ENCODE data around the gene TMPRSS9.
A peak's percentile ranks its signal among the peaks of the same experiment; 100 is the strongest.

Gene TMPRSS9

DNA sequence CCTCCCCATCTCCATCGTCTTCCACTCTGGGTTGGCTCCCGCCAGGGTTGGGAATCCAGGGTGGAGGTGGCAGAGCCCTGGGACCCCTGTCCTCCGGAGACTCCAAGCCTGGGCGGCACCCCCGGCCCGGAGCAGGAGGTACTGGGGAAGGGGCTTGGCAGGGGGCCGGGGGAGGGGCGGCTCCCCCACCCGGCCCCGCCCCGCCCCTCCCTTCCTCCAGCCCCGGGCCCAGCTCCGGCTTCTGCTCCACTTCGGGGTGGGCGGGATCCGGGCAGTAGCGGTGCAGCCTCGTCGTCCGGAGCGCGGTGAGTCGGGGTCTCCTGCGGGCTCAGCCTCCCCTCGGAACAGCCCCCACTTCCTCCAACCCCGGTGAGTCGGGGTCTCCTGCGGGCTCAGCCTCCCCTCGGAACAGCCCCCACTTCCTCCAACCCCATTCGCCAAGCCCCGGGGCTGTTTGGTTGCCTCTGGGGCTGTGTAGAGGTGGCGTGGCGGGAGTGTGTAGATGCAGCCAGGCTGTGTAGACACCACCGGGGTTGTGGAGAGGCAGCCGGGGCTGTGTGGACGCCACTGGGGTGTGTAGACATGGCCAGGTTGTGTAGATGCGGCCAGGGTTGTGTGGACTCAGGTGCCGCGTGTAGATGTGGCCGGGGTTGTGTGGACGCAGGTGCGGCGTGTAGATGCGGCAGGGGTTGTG is at the start of gene TMPRSS9:
TMPRSS9 (plus strand) TSS at position 274 of the 694 bp plus-strand sequence. CDS start 29,521 bp downstream, outside the sequence.
- no peak for DNase-seq (ENCODE audit: low read depth)

GRCh38 chr19:2311093-2311492 is 49.0 kb upstream of the TMPRSS9 start:
- DNase-seq (ENCODE audit: low read depth): no peak

DNA sequence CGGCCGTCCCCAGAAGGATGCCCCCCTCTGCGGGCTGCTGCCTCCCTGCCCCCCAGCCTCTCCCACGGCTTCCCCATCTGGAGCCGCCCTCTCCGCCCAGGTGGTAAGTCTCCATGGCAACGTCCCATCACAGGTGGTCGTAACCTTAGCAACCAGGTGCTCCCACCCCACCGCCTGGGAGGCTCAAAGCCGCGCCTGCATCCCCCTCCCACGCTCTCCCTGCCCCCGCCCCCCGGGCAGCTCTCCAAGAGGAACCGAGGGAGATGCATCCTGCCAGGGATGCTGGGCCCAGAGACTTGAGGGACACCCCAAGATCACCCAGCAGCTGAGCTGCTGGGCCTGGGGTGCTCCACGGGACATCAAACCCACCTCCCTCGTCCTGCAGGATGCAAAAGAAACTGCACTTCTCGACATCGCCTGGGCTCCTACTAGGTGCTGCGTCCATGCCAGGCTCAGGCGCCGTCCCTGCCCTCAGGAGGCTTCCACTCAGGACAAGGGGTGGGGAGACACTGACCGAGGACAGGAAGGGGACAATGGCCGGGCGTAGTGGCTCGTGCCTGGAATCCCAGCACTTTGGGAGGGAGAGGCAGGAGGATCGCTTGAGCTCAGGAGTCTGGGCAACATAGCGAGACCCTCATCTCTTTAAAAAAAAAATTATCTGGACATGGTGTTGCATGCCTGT is 47.1 kb upstream of the TMPRSS9 start:
- no peak for DNase-seq (ENCODE audit: low read depth)

DNA sequence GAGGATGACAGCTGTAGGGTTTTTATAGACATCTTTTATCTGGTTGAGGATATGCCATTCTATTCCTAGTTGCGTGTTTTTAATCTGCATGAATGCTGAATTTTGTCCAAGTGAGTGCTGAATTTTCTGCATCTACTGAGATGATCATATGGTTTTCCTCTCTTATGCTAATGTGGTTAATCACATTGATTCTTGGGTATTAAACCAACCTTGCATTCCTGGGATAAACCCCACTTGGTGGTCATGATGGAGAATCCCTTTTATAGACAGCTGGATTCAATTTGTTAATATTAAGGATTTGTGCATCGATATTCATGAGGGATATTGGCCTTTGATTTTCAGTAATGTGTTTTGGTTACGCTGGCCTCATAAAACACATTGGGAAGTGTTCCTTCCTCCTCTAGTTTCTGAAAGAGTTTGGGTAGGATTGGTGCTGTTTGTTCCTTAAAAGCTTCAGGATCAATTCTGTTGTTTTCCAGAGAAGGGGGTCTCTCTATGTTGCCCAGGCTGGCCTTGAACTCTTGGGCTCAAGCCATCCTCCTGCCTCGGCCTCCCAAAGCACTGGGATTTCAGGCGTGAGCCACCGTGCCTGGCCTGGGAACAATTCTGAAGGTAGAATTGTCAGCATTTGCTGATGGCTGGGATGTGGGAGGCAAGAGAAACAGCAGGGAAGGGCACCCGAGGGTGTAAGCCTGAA is 44.8 kb upstream of the TMPRSS9 start:
- DNase-seq (ENCODE audit: low read depth): no peak

- DNase-seq (ENCODE audit: low read depth): peak; percentile 26
Measured at GRCh38 chr19:2315818-2316353, 44.2 kb upstream of the TMPRSS9 start.

DNA sequence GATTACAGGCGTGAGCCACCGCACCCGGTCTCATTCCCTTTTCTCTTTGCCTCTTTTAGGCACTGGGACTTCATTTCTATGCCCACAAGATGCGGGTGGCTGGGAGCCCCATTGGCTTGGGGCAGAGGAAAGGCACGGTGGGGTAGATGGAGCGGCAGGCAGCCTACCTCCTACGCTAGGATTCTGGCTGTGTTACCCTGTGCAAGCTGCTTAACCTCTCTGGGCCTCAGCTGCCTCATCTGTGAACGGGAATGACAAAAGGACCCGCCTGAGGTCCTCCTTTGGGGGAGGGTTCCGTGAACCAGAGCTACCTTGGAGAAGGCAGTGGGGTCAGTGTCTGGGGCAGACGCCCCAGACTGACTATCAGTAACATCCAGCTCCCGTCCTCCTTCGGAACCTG is 42.8 kb upstream of the TMPRSS9 start:
- no peak for DNase-seq (ENCODE audit: low read depth)

GRCh38 chr19:2317756-2318155 is 42.3 kb upstream of the TMPRSS9 start:
- DNase-seq (ENCODE audit: low read depth): no peak

GRCh38 chr19:2318923-2319322 is 41.1 kb upstream of the TMPRSS9 start:
- DNase-seq (ENCODE audit: low read depth): no peak

- no peak for DNase-seq (ENCODE audit: low read depth)
Measured at GRCh38 chr19:2319551-2319950, 40.5 kb upstream of the TMPRSS9 start.

DNA sequence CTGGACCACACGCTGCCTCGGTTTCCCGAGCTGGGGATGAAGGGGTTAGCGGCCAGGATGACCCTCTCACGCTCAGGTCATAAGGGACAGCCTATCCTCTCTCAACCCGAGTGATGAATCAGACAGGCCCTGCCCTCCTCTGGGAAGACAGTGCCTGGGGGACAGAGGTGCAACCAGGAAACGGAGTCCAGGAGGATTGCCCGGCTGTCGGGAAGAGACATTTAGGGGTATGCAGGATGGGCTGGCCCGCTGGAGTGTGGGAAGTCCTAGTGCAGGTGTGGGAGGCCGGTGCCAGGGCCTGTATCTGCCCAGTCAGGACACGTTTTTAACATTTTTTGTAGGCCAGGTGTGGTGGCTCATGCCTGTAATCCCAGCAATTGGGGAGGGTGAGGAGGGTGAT is 40.0 kb upstream of the TMPRSS9 start:
- DNase-seq (ENCODE audit: low read depth): no peak

GRCh38 chr19:2320939-2321338 is 39.1 kb upstream of the TMPRSS9 start:
- DNase-seq (ENCODE audit: low read depth): no peak

- DNase-seq (ENCODE audit: low read depth): no peak
Measured at GRCh38 chr19:2321565-2322283, 38.3 kb upstream of the TMPRSS9 start.

DNA sequence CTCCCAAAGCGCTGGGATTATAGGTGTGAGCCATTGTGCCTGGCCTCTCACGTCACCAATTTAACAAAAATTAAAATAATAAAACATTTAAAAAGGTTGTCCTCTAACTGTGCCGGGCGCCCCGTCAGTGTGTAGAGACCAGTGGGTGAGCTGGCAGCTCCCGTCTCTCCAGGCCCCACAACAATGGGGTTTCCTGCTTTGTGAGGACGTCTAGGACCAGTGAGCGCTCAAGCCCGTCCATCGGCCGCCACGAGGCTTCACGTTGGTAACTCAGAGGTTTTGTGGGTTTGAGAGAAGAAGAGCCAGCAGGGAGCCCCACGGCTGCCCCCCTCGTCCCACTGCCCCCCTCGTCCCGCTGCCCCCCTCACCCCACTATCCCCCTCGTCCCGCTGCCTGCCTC is 36.4 kb upstream of the TMPRSS9 start:
- no peak for DNase-seq (ENCODE audit: low read depth)

DNA sequence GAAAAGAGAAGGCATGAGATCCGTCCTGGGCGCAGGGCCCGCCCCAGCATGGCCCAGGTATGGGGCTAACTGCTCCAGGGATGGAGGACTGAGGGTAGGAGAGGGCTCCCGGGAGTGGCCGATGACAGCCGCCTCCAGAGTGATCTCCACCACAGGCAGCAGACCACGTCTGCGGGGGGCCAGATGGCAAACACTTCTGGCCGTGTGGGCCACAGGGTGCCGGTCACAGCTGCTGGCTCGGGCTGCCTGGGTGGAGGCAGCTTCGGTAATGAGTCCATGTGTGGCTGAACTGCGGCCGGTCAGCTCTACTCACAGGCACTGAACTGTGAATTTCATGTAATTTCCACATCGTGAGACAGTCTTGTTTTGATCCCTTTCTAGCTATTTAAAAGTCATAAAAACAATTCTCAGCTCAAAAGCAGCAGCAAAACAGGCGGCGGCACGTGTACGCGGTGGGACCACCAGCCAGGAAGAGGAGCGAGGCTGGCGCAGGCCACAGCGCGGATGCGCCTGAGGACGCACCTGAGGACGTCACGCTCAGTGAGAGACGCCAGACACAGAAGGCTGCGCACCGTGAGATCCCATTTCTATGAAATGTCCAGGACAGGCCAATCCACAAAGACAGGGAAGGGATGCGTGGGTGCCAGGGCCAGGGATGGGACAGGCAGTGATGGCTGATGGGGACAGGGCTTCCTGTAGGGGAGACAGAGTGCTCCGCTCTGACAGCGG is 35.7 kb upstream of the TMPRSS9 start:
- no peak for DNase-seq (ENCODE audit: low read depth)

DNA sequence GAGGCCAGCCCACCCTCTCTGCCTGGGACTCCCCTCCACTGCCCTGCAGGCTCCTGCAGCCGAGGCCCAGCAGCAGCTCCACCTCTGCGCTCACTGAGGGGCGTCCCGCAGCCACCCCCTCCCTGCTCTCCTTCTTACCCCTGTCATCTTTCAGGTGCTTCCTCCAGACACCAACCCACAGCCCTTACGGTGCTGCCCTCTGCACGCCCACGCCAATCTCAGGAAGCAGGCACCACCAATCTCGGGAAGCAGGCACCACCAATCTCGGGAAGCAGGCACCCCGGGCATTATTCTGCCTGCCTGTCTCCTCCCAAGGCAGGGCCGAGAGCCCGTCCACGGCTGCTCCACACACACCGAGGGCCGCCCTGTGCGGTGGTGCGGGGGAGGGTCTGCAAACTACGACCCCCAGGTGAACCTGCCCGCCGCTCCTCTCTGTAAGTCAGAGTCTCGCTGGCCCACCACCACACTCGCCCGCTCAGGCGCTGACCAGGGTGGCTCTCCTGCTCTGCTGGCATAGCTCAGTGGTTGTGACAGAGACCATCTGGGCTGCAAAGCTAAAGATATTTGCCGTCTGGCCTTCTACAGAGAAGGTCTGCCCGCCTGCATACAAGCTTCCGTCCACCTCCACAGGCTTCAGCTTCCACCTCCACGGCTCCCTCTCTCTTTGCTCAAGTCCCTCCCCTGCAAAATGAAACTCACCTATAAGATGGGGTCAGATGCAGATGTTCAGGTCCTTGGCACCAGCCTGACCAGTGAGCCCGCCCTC is 34.6 kb upstream of the TMPRSS9 start:
- DNase-seq (ENCODE audit: low read depth): no peak

GRCh38 chr19:2326699-2327360 is 33.2 kb upstream of the TMPRSS9 start:
- DNase-seq (ENCODE audit: low read depth): no peak

DNA sequence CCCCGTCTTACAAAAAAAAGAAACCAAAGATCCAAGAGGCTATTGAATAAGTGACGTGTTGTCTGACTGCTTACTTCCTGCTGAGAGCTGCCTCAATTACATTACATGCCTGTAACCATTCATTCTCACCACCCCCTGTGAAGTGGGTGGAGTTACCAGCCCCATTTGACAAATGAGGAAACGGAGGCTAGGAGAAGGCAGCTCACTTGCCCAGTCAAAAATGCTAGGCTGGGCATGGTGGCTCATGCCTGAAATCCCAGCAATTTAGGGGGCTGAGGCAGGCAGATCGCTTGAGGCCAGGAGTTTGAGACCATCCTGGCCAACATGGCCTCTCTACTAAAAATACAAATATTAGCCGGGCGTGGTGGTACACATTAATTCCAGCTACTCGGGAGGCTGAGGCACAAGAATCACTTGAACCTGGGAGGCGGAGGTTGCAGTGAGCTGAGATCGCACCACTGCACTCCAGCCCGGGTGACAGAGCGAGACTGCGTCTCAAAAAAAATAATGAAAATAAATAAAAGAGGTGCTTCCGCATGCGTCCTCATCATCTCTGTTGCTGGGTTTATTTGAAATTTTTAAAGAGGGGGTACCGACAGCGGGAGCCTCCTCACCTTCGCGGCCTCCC is 32.2 kb upstream of the TMPRSS9 start:
- DNase-seq (ENCODE audit: low read depth): peak; percentile 57

DNA sequence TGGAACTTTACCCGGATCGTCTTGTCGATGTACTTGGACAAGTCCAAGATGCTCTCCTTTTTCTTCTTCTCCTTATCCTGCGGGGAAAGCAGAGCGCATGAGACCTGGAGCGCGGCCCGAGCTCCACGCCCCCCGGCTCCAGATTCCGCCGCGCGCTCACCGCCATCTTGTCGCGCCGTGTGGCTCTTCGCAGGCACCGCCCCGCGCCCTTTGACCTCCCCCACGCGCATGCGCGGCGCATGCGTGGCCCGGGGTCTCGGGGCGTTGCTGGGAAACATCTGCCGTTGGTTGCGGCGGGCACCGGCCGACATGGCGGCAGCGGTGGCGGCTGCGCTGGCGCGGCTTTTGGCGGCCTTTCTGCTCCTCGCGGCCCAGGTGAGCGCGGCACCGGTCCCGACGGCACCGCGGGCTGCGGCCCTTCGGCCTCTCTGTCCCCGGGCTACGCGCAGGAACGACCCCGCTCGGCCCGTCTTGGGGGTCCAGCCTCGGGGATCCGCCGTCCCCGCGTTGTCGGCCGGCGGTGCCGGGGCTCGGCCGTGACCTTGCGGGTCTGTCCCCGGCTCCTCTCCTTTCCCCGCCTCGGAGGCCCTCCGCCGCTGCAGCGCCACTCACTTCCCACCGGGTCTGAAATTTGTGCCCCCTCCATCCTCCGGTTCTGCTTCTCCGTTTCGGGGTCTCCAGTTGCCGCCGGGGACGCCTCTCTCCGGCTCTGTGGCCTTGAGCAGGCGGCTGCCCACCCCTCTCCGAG is 31.5 kb upstream of the TMPRSS9 start, which contains the start of the genes LSM7 and SPPL2B:
LSM7 (minus strand) TSS at position 186 of the 748 bp plus-strand sequence; CDS start at position 166, 20 bp downstream.
SPPL2B (plus strand) TSS at position 284 of the 748 bp plus-strand sequence; CDS start at position 310, 26 bp downstream.
- peak; percentile 76 for DNase-seq (ENCODE audit: low read depth)

GRCh38 chr19:2329149-2329478 is 31.0 kb upstream of the TMPRSS9 start:
- no peak for DNase-seq (ENCODE audit: low read depth)

Data from fibroblast of the conjunctiva (primary cell).